K562 (cell line): Measurements from ENCODE around the gene CAST. TPM values are rescaled to one million over a fixed set of nuclear protein-coding genes. Genes with fewer than 3 reads are reported as not detected.

ENCODE experiments used
- ATAC-seq: fragments of 200-7000 bp; cut with Tn5 transposase; 3 replicates; pipeline ENCODE4 v1.9.1; 2020; ENCODE audit warnings: moderate library complexity
- BruUV-seq: library from RNA; stranded (reverse); fragments of 400-500 nt; replicated peaks from 2 replicates; lab custom pipeline; 2021; lab: Mats Ljungman, UMichigan
- CTCF ChIA-PET: fragments of 300-600 bp; formaldehyde crosslinking; extraction: SDS; loops from one replicate; lab custom pipeline; 2021; ENCODE audit warnings: low intra/inter-chr PET ratio; lab: Yijun Ruan, JAX
- POLR2A ChIA-PET: fragments of 300-600, 350-650 bp; sonication (Branson Sonifier 250); formaldehyde crosslinking; extraction: SDS; loops from one replicate; lab custom pipeline; 2021; ENCODE audit warnings: antibody characterized with exemption, inconsistent platforms; lab: Yijun Ruan, JAX
- DNase-seq, 4 experiments: peaks; one replicate each; pipeline versions ENCODE4 v3.0.0 to v3.0.0-alpha.2; 2011 to 2018; ENCODE audit warnings: low spot score in 3 of 4, mixed read lengths in 3 of 4; ENCODE audit errors: extremely low read depth in 1 of 4
- FAIRE-seq: peaks from 2 replicates; lab custom pipeline; 2011; peaks lifted over from hg19 to GRCh38; lab: Jason Lieb, UNC
- H2AFZ ChIP-seq: 2 replicates; pipeline ENCODE4 v1.6.0; 2011; ENCODE audit warnings: low read depth, low read length, control low read depth, inconsistent platforms
- H3K27ac ChIP-seq: fragments of 200-600 bp; 3 replicates; pipeline ENCODE4 v1.8.0; 2011; ENCODE audit warnings: low read depth, mild to moderate bottlenecking, control low read depth, inconsistent platforms, low read length, moderate library complexity, mixed read lengths; ENCODE audit errors: extremely low read depth
- H3K27me3 ChIP-seq, 2 experiments: fragments of 300-600 bp in 1 of 2; 2 replicates in 1 of 2; 3 replicates in 1 of 2; pipeline versions ENCODE4 v1.6.0 to v1.8.0; 2011; ENCODE audit warnings: inconsistent platforms in 2 of 2, low read length in 2 of 2, mild to moderate bottlenecking in 1 of 2, mixed read lengths in 1 of 2, moderate library complexity in 1 of 2; ENCODE audit not compliant: control insufficient read depth in 2 of 2, insufficient read depth in 2 of 2
- H3K36me3 ChIP-seq: fragments of 300-600 bp; 3 replicates; pipeline ENCODE4 v1.8.0; 2011; ENCODE audit warnings: mild to moderate bottlenecking, low read length, inconsistent platforms; ENCODE audit not compliant: control insufficient read depth, insufficient read depth
- H3K4me1 ChIP-seq, 2 experiments: fragments of 200-600 bp in 1 of 2; replicated peaks in 1 of 2; 2 replicates in 1 of 2; 3 replicates in 1 of 2; pipeline versions ENCODE4 v1.5.1 to v1.8.0; 2011; ENCODE audit warnings: inconsistent platforms in 2 of 2, low read length in 2 of 2, mild to moderate bottlenecking in 1 of 2, mixed read lengths in 1 of 2, moderate library complexity in 1 of 2; ENCODE audit not compliant: control insufficient read depth in 2 of 2, insufficient read depth in 2 of 2
- H3K4me2 ChIP-seq: 2 replicates; pipeline ENCODE4 v1.6.1; 2011; ENCODE audit warnings: low read length, control low read depth, inconsistent platforms, mixed read lengths; ENCODE audit not compliant: insufficient read depth
- H3K4me3 ChIP-seq: fragments of 200-600 bp; sonication (generic), shearing (Covaris generic); 2 replicates; pipeline ENCODE4 v1.5.1; 2016; ENCODE audit warnings: control low read depth, inconsistent platforms
- H3K79me2 ChIP-seq: fragments of 200-600 bp; 3 replicates; pipeline ENCODE4 v1.8.0; 2011; ENCODE audit warnings: low read length, inconsistent platforms; ENCODE audit not compliant: control insufficient read depth, insufficient read depth
- H3K9ac ChIP-seq, 2 experiments: 2 replicates each; pipeline versions ENCODE4 v1.6.0 to v1.6.1; 2011; ENCODE audit warnings: low read depth in 2 of 2, low read length in 2 of 2, control low read depth in 1 of 2, inconsistent platforms in 1 of 2, mild to moderate bottlenecking in 1 of 2, mixed read lengths in 1 of 2; ENCODE audit not compliant: insufficient read depth in 1 of 2
- H3K9me1 ChIP-seq: one replicate; pipeline ENCODE4 v1.6.0; 2011; ENCODE audit warnings: inconsistent platforms, mild to moderate bottlenecking, low read length, moderate library complexity; ENCODE audit not compliant: control insufficient read depth, insufficient read depth
- H3K9me3 ChIP-seq: replicated peaks from 2 replicates; pipeline ENCODE4 v1.5.1; 2011; ENCODE audit warnings: low read depth, low read length, inconsistent platforms; ENCODE audit not compliant: control insufficient read depth, insufficient read depth
- H4K20me1 ChIP-seq: replicated peaks from 2 replicates; pipeline ENCODE4 v1.6.1; 2011; ENCODE audit warnings: low read length, inconsistent platforms, mixed read lengths; ENCODE audit not compliant: control insufficient read depth, insufficient read depth
- CHCHD3 ChIP-seq: fragments of 250-450 bp; sonication (Bioruptor Pico); IDR thresholded peaks from 2 replicates; pipeline ENCODE4 v2.1.2; 2022; ENCODE audit warnings: mild to moderate bottlenecking
- HNRNPH1 ChIP-seq: fragments of 200-400 bp; formaldehyde crosslinking; optimal IDR thresholded peaks from 2 replicates; pipeline ENCODE3; 2017; ENCODE audit warnings: low read depth, mild to moderate bottlenecking, low read length, moderate library complexity
- IRF1 ChIP-seq: sonication (generic); formaldehyde crosslinking; IDR thresholded peaks from 2 replicates; pipeline ENCODE4 v1.8.0; 2022; ENCODE audit warnings: missing genetic modification reagents, mild to moderate bottlenecking, borderline replicate concordance
- JUN ChIP-seq, 2 experiments: sonication (generic) in 1 of 2; formaldehyde crosslinking in 1 of 2; IDR thresholded peaks; 2 replicates each; pipeline versions ENCODE4 v1.6.1 to v1.8.0; 2012 to 2022; ENCODE audit warnings: borderline replicate concordance in 2 of 2, mild to moderate bottlenecking in 2 of 2, improper control_type of control experiment in 1 of 2, low read depth in 1 of 2, low read length in 1 of 2, missing genetic modification reagents in 1 of 2
- MAX ChIP-seq: sonication (generic); formaldehyde crosslinking; IDR thresholded peaks from 2 replicates; pipeline ENCODE4 v1.9.0; 2022; ENCODE audit warnings: mild to moderate bottlenecking, missing genetic modification reagents
- SIN3A ChIP-seq, 2 experiments: fragments of 150-350 bp in 1 of 2; IDR thresholded peaks; 2 replicates each; pipeline ENCODE4 v1.6.1; 2011 to 2016; ENCODE audit warnings: borderline replicate concordance in 2 of 2, low read depth in 2 of 2, low read length in 2 of 2, mild to moderate bottlenecking in 2 of 2, moderate library complexity in 2 of 2; ENCODE audit not compliant: control insufficient read depth in 1 of 2
- SMARCA4 ChIP-seq: fragments of 450-650 bp; IDR thresholded peaks from 2 replicates; pipeline ENCODE4 v1.6.1; 2016
- SMARCE1 ChIP-seq: fragments of 450-650 bp; IDR thresholded peaks from 2 replicates; pipeline ENCODE4 v1.7.1; 2016; ENCODE audit warnings: mild to moderate bottlenecking
- ZFP91 ChIP-seq: sonication (generic); formaldehyde crosslinking; IDR thresholded peaks from 2 replicates; pipeline ENCODE4 v1.8.0; 2022; ENCODE audit warnings: mild to moderate bottlenecking, missing genetic modification reagents
- WGBS: fragments of 100-300 bp; shearing (Covaris generic); methylation state at CpG from one replicate; pipeline ENCODE4 v1.1.6; 2016; ENCODE audit warnings: low coverage, mixed read lengths; ENCODE audit not compliant: insufficient coverage; ENCODE audit errors: missing lambda C conversion rate; 5-methylcytosine and 5-hydroxymethylcytosine counted together
- in situ Hi-C: fragments of 300-500 bp; cut with MboI; formaldehyde crosslinking; loops from 4 replicates; pipeline ENCODE4 v1.15.0; 2018; ENCODE audit warnings: inconsistent platforms, mixed read lengths
- intact Hi-C: fragments of 100-400 bp; cut with micrococcal nuclease; formaldehyde crosslinking; loops from 2 replicates; pipeline ENCODE4 v1.14.2; 2022
- polyA plus RNA-seq, 8 experiments: library from polyadenylated mRNA; depleted of rRNA in 4 of 8; stranded (reverse) in 5 of 8; unstranded in 3 of 8; fragments of >200 nt; fragmentation: Nextera tagmentation in 2 of 8; fragmentation: Illumina TruSeq in 1 of 8; extraction: Ambion mirVana in 2 of 8; extraction: Trizol in 1 of 8; gene quantifications; 2 replicates each; pipeline versions ENCODE4 v1.2.1 to v1.2.3, GENCODE V29; 2011 to 2014; ENCODE audit warnings: inconsistent platforms in 1 of 8, missing spikeins in 1 of 8
- total RNA-seq, 7 experiments: library from RNA; depleted of rRNA in 6 of 7; stranded (reverse); fragments of >200 nt in 6 of 7; fragmentation: Illumina TruSeq in 2 of 7; extraction: Trizol in 2 of 7; gene quantifications; 2 replicates each; pipeline versions ENCODE4 v1.2.1 to v1.2.3, GENCODE V29; 2011 to 2021; ENCODE audit warnings: low replicate concordance in 1 of 7

Gene CAST
- total and polyA plus RNA-seq, 9 of the 15 experiments (the other 6 are each of a cell fraction or from before 2014, with no cell fraction given) = 55.5 to 136 (median 86.1) TPM

- no peak for ATAC-seq
- intact Hi-C loops (no loop called here), in situ Hi-C loops (no loop called here)
- DNase-seq = no peak
- Histone ChIP-seq H4K20me1 (0 out of 2 replicates have a peak, but pooled peaks cover 5% of the 10 kb centered on the region), H3K9me1 (no peaks in the 10 kb centered on the region), H3K27me3 (no peaks in the 10 kb centered on the region), H3K27ac (no peak overlapping the region), H3K36me3 (no peaks in the 10 kb centered on the region), H3K4me1 (peaks cover 0 to 17% of the 10 kb centered on the region in 2 experiments; a peak in 3 of 5 replicates), H3K4me2 (no peak overlapping the region), H3K4me3 (no peak overlapping the region), H3K79me2 (peaks cover 70% of the 10 kb centered on the region), H2AFZ (no peak overlapping the region), H3K9me3 (no peaks in the 10 kb centered on the region), H3K9ac (no peak overlapping the region)
- no TSS peak for BruUV-seq
- ChIA-PET CTCF (no interaction called here), POLR2A (interaction anchor here (0.6 to 2.2 kb wide), 4 partner anchors 9 to 161 kb away, joined by 3 to 8 read pairs (median 3); partner anchors contain the start of gene ERAP1)
- TF ChIP-seq ZFP91 (CRISPR knock-in tag) = no peak
- no peak for TF ChIP-seq MAX
- TF ChIP-seq SMARCE1 = no peak
- TF ChIP-seq JUN (IDR thresholded peaks at IDR 0.05; ENCODE audit: borderline replicate concordance, low read depth, low read length) = no peak
- no peak for TF ChIP-seq JUN (CRISPR knock-in tag; IDR thresholded peaks at IDR 0.05; ENCODE audit: borderline replicate concordance)
- TF ChIP-seq CHCHD3 (CRISPR knock-in tag) = no peak
- TF ChIP-seq IRF1 (CRISPR knock-in tag) = no peak
- no peak for TF ChIP-seq SIN3A (IDR thresholded peaks at IDR 0.05; ENCODE audit: borderline replicate concordance in 2 of 2, control insufficient read depth in 1 of 2, low read depth in 2 of 2, low read length in 2 of 2)
- no peak for TF ChIP-seq HNRNPH1
- no peak for TF ChIP-seq SMARCA4
- no peak for FAIRE-seq
- 70% methylated on average over 4 of the region's 4 CpGs for WGBS
Measured at GRCh38 chr5:96708600-96708999, 46.4 kb downstream of the CAST start.
